8988T (cell line): ENCODE data around the gene GZMA.
"Not testable (repeated sequence)": the region's sequence is repeated elsewhere in the genome, so short reads cannot be mapped to it uniquely, and the experiment has no call there.

Experiments used
- DNase-seq: peaks from one replicate; pipeline ENCODE4 v3.0.0; 2011

Gene GZMA

GRCh38 chr5:55102348-55102747 lies at the start of gene GZMA:
TSS of gene GZMA (plus strand) at chr5:55102646. CDS start at chr5:55102683, 37 bp downstream.
- no peak for DNase-seq

GRCh38 chr5:55055183-55055582 lies 47.3 kb upstream of the GZMA start:
- no peak for DNase-seq

DNA sequence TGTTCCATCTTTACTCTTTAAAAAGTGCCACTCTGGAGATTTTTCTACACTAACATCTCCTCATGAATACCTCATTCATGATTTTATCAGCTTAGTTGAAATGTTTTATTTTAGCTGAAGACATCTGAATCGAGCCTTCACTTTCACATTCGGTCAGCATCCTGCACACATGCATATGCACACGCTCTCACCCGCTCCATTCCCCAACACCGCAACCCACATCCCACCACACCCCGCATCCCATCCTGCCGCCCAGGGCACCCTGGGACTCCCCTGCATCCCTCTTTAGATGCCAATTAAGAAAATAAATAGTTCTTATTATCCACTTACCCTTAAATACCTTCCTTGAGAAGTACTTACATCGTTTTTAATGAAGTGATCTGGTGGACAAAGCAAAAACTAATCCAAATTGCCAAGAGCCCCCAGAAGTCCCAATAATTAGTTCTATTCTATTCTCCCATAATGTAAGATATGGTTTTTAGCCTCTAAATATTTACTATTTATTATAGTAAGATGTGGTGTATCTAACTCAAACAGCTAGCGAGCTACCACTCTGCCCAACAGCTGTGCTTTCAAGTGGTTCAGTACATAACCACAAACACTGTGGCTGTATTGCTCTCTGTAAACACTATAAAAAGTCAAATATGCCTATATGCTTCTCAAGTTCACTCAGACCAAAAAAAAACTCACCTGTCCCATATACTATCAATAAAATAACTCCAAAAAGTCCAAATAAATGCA lies 40.2 kb upstream of the GZMA start:
- DNase-seq = no peak

DNA sequence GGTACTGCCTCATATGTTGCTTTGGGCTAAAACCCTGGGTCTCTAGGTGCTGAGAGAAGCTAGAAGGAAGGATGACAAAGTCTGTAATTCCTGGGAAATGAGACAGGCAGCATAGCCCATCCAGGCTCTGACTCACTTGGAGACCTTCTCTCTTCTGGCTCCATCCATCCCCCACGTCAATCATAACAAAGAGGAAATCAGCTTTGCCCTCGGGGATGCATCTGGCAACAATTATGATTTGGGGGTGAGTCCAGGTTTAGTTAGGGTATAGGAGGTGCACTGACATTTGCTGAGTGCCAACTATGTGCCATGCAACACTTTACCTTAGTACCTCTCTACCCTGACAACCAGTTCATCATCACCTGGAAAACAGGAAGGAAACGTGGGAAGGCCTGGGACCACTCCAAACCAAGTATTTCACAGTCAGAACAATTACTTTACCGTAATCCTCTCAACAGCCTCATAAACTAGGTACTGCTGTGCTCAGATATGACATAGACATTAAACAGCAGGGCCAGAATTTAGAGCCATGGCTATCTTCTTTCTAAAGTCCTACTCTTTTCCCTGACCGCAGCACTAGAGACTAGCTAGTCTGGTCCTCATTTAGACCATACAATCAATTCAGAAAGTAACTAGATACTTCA lies 39.1 kb upstream of the GZMA start:
- no peak for DNase-seq

- no peak for DNase-seq
Measured at GRCh38 chr5:55063899-55064298, 38.5 kb upstream of the GZMA start.

DNA sequence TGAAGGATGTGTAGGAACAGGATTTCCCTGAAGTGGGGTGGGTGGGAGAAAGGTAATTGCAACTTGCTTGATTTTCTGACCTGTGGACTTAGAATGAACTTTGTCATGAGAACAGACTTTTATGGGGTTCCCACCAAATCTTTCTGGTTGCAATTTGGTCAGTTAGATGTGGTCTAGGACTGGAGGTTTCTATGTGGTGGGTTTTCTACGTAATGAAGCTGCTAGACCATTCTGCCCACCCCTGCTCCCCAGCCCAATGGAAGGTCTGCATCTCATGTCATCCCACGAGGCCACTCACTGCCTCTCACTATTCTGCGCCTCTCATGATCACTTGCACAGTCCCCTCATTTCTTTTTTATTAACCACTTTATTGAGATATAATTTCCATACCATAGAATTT lies 37.9 kb upstream of the GZMA start:
- DNase-seq = no peak

GRCh38 chr5:55066277-55066676 lies 36.2 kb upstream of the GZMA start:
- DNase-seq = no peak

- no peak for DNase-seq
Measured at GRCh38 chr5:55070968-55071367, 31.5 kb upstream of the GZMA start.

DNA sequence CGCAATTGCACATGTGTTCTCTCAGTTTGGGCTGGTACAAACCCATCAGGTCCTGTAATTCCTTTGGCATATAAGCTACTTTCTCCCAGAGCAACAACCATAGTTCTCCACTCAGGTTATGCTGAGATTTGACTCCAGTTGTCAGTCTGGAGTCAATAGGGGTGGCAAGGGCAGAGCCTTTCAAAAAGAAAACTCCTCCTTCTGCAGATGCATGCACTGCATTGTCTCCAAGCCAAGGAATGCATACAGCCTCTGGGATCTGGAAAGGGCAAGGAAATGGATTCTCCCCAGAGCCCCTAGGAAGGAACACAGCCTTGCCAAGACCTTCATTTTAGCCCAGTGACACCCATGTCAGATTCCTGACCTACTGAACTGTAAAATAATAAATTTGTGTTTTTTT lies 31.0 kb upstream of the GZMA start:
- DNase-seq = no peak

GRCh38 chr5:55072666-55073065 lies 29.8 kb upstream of the GZMA start:
- DNase-seq = no peak

- no peak for DNase-seq
Measured at GRCh38 chr5:55073211-55073610, 29.2 kb upstream of the GZMA start.

DNA sequence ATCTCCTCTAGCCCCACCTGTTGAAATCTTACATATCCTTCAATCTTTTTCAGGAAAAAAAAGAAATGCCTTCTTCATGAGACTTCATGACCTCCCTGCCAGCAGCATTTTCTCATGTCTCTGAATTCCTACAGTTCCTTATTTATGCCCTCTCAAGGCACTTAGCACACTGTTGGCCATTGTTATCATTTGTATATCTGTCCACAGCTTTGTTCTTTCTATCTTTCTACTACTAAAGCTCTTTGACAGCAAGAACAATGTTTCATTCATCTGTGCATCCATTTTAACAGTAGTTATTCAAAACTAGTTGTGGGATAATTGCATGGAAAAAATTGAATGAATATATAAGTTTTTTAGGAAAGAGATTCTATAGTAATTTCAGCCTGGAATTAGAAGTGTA lies 20.9 kb upstream of the GZMA start:
- DNase-seq = no peak

- DNase-seq = not testable (repeated sequence)
Measured at GRCh38 chr5:55089301-55089700, 13.1 kb upstream of the GZMA start.

GRCh38 chr5:55091011-55091410 lies 11.4 kb upstream of the GZMA start:
- DNase-seq = not testable (repeated sequence)

DNA sequence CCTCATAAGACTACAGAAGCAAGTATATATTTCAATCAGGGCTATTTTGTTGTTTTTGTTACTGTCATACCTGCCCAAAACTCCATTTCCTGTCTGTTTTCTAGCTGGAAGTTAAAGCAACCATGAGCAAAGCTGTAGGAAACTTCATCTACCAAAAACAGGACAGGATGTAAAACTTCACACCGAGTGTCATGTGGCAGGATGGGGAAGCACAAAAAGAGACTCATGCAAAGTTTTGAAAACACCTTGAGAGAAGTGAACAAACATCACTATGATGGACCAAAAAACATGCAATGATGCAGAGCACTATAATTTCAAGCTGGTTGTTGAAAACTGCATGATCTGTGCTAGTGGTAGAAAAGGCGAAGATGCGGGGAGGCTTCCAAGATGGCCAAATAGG lies 6.3 kb upstream of the GZMA start:
- no peak for DNase-seq

DNA sequence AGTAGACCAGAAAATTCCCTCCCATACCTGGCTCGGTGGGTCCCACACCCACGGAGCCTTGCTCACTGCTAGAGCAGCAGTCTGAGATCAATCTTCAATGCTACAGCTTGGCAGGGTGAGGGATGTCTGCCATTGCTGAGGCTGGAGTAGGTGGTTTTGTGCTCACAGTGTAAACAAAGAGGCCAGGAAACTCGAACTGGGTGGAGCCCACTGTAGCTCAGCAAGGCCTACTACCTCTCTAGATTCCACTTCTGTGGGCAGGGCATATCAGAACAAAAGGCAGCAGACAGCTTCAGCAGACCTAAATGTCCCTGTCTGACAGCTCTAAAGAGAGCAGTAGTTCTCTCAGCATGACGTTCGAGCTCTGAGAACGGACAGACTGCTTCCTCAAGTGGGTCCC lies 5.6 kb upstream of the GZMA start:
- DNase-seq = no peak

DNA sequence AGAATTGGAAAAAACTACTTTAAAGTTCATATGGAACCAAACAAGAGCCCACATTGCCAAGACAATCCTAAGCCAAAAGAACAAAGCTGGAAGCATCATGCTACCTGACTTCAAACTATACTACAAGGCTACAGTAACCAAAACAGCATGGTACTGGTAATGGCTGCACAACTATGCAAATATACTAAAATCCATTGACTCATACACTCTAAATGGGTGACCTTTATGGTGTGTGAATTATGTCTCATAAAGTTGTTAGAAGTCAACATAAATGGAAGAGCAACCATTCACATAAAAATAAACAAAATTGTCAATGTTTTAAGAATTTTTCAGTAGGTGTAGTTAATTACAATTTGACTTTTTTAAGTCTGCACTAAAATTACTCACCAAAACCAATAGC lies 1.3 kb upstream of the GZMA start:
- not testable (repeated sequence) for DNase-seq

DNA sequence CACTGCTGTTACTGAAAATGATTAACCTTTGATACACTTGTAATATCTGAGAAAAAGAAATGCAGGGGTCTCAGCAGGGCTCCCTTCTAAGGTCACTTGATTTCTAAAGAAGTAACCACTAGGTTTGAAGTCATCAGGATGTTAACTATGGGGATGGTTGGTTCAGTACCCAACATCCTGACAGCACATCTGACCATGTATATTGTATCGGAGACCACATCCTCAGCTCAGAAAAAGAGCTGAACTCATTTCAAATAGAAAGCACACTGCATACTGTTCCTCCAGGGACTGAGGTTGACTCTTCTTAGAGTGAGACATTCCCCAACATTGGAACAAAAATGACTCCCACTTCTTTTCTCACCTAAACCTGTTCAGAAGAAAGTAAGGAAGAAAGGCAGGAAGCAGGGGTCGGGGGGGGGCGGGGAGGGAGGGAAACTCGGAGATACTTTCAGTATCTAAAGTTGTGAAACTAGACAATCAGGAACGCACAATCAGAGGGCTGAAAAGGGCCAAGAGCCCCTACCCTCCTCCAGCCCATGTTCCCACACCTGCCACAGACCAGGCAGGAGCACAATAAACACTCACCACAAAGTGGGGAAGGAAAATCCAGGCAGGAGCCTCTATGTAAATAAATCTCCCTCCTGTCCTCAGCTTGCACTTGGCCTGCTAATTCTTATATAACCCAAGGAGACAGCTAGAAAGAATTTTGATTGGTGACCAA lies 730 bp upstream of the GZMA start:
- DNase-seq = no peak

GRCh38 chr5:55104036-55104772 lies 1.8 kb downstream of the GZMA start:
- no peak for DNase-seq

- no peak for DNase-seq
Measured at GRCh38 chr5:55104946-55105701, 2.7 kb downstream of the GZMA start.

- DNase-seq = not testable (repeated sequence)
Measured at GRCh38 chr5:55105976-55106375, 3.5 kb downstream of the GZMA start.

DNA sequence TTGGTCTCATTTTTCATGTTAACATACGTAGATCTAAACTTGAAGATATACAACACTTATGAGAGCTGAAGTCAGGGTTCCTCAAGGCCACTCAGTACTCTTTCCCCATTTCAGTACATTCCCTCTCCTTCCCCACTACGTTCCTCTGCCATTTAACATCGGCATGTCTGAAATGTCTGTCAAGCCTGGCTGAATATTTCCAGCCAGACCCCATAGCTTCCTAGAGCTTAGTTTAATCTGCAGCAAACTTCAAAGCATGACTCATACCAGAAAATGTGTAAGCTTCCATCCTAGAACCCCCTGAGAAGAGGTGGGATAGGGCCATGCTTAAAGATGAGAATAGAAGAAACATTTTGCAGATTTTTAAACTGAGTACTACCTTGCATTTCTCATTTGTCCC lies 6.2 kb downstream of the GZMA start:
- no peak for DNase-seq

- no peak for DNase-seq
Measured at GRCh38 chr5:55110217-55110616, 7.8 kb downstream of the GZMA start.
